Measurements from ENCODE around the gene CC2D1A. TPM values are rescaled to one million over a fixed set of nuclear protein-coding genes. Genes with fewer than 3 reads are reported as not detected.

Gene CC2D1A
- total RNA-seq, 1 donor from 2014 or later: 31.7 TPM

DNA sequence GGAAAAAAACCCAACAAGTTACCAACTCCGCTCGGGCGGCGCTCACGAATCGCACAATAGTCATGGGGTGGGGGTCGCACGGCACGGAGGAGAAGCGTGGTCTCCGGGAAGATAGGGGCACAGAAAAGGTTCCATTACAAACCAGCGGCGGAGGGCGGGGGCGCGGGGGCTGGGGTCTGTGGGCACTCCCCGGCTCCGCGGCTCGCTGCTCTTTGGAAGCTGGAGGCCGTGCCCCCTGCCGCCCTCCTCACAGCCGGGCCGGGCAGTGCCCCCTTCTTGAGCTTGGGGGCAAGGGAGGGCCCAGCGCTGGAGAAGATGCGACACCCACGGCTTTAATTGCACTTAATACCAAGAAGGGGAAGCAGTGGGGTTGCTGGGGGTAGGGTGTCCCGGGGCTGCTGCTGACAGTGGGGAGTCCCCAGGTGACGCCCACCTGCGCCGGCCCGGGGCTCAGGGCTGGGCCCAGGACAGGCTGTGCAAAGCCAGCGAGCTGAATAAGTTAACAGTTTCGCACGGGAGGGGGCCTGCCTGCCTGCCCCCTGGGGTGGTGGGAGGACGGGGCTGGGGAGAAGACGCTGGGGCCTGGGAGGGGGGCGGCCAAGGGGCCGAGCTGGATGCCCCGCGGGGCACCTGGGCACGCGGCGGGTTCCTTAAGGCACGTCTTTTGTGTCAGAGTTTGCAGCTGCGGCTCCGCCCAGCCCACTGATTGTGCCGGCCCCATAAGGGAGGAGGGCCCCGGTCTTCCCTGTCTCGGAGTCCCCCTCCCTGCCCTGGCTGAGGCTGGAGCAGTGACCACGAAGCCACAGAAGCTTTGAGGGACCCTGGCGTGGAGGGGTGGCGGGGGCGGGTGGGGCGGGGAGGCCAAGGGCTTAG is 56.1 kb downstream of the CC2D1A start:
- DNase-seq (ENCODE audit: low read depth, low spot score): no peak
- Mint-ChIP-seq H3K4me3 (peak overlapping the region; percentile 54), H3K27me3 (ENCODE audit: low read depth) (peaks cover 6% of the 10 kb centered on the region), H3K27ac (ENCODE audit: unreplicated experiment) (no peak overlapping the region), H3K9me3 (no peaks in the 10 kb centered on the region), H3K36me3 (ENCODE audit: low read depth) (peaks cover 9% of the 10 kb centered on the region), H3K4me1 (peaks cover 5% of the 10 kb centered on the region)
- TF ChIP-seq, protein P1, sequence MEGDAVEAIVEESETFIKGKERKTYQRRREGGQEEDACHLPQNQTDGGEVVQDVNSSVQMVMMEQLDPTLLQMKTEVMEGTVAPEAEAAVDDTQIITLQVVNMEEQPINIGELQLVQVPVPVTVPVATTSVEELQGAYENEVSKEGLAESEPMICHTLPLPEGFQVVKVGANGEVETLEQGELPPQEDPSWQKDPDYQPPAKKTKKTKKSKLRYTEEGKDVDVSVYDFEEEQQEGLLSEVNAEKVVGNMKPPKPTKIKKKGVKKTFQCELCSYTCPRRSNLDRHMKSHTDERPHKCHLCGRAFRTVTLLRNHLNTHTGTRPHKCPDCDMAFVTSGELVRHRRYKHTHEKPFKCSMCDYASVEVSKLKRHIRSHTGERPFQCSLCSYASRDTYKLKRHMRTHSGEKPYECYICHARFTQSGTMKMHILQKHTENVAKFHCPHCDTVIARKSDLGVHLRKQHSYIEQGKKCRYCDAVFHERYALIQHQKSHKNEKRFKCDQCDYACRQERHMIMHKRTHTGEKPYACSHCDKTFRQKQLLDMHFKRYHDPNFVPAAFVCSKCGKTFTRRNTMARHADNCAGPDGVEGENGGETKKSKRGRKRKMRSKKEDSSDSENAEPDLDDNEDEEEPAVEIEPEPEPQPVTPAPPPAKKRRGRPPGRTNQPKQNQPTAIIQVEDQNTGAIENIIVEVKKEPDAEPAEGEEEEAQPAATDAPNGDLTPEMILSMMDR (conservative IDR thresholded peaks at IDR 0.05): no peak

DNA sequence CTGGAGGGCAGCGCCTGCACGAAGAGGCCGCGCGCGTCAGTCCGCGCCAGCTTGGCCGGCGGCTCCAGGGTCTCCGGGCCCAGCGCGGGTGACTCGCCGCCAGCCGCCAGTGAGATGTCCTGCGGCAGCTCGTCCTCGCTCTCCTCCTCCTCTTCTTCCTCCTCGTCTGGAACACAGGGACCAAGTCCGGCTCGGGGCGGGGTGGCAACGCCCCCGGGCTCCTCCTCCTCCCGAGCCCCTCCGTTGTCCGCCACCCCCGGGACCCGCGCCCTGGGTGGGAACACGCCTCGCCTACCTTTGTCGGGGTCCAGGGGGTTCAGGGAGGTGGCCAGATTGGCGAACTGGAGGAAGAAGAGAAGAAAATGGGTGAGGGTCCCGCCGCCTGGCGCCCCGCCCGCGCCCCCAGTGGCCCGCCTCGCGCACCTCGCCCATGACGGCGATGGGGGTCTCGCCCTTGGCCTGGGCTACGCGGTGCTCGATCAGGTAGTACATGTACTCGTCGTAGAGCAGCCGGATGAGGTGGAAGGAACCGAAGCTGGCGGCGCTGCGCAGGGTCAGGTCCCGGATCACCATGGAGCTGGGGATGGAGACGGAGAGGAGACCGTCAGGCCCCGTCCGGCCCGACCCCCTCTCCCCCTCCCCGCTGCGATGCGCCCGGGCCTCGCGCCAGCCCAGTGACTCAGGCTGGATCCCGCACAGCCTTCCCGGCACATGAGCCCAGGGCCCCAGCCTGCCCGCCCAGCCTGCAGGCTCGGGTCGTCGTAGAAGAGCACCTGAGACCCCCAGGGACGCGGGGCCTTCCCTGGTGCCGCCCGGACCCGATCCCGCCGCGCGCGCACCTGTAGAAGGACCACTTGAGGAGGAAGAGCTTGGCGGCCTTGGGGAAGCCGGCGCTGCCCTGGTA is 57.0 kb downstream of the CC2D1A start:
- H3K27ac Mint-ChIP-seq (ENCODE audit: unreplicated experiment): no peak overlapping the region
- H3K4me3 Mint-ChIP-seq: no peak overlapping the region
- H3K36me3 Mint-ChIP-seq (ENCODE audit: low read depth): peaks cover 9% of the 10 kb centered on the region
- peaks cover 6% of the 10 kb centered on the region for H3K27me3 Mint-ChIP-seq (ENCODE audit: low read depth)
- TF ChIP-seq, protein P1 (conservative IDR thresholded peaks at IDR 0.05): no peak
- no peaks in the 10 kb centered on the region for H3K9me3 Mint-ChIP-seq
- no peak for DNase-seq (ENCODE audit: low read depth, low spot score)
- H3K4me1 Mint-ChIP-seq: peaks cover 5% of the 10 kb centered on the region

DNA sequence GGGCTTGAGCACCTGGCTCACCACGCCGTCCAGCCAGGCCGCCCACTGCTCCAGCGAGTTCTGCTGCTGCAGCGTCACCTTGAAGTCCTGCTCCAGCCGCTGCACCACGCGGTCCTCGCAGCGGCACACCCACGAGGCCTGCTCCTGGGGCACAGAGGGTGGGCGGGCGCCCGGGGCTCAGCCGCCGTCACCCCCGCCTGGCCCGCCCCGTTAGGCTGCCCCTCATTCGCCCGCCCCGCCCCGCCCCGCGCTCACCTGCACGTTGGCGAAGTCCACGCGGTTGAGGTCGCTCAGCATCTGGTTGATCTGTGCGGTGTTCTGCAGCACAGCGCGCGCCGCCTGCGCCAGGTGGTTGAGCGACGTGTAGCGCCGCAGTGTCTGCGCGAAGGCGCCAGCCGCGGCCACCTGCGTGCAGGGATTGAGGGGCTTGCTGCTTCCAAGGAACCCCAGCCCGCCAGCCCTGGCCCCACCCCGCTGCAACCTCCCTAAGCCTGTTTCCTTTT is 57.7 kb downstream of the CC2D1A start:
- no peak overlapping the region for H3K4me3 Mint-ChIP-seq
- TF ChIP-seq, protein P1 (conservative IDR thresholded peaks at IDR 0.05): no peak
- H3K9me3 Mint-ChIP-seq: no peaks in the 10 kb centered on the region
- DNase-seq (ENCODE audit: low read depth, low spot score): no peak
- H3K27ac Mint-ChIP-seq (ENCODE audit: unreplicated experiment): no peak overlapping the region
- peaks cover 6% of the 10 kb centered on the region for H3K27me3 Mint-ChIP-seq (ENCODE audit: low read depth)
- H3K36me3 Mint-ChIP-seq (ENCODE audit: low read depth): peaks cover 9% of the 10 kb centered on the region
- H3K4me1 Mint-ChIP-seq: peaks cover 5% of the 10 kb centered on the region

DNA sequence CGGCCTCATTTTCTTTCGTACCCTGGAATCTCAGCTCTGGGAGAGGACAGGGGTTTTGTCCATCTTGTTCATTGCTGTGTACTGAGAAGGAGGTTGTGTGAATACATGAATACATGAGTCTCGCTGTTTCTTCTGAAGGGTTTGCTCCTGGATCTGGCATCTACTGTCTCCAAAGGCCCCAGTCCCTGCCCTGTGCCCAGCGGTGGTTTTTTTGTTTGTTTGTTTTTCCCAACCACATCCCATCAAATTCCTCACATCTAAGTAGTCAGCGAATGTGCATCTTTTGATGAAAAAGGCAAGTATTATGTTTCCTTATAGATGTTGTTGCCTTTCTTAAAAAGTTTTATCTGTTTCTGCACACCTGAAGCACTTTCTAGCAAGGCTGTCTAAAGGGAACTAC is 58.8 kb downstream of the CC2D1A start:
- TF ChIP-seq, protein P1 (conservative IDR thresholded peaks at IDR 0.05): no peak
- peaks cover 12% of the 10 kb centered on the region for H3K36me3 Mint-ChIP-seq (ENCODE audit: low read depth)
- DNase-seq (ENCODE audit: low read depth, low spot score): no peak
- H3K27ac Mint-ChIP-seq (ENCODE audit: unreplicated experiment): no peak overlapping the region
- H3K4me1 Mint-ChIP-seq: peaks cover 5% of the 10 kb centered on the region
- H3K27me3 Mint-ChIP-seq (ENCODE audit: low read depth): peaks cover 6% of the 10 kb centered on the region
- peak overlapping the region; percentile 72 for H3K4me3 Mint-ChIP-seq
- H3K9me3 Mint-ChIP-seq: no peaks in the 10 kb centered on the region

DNA sequence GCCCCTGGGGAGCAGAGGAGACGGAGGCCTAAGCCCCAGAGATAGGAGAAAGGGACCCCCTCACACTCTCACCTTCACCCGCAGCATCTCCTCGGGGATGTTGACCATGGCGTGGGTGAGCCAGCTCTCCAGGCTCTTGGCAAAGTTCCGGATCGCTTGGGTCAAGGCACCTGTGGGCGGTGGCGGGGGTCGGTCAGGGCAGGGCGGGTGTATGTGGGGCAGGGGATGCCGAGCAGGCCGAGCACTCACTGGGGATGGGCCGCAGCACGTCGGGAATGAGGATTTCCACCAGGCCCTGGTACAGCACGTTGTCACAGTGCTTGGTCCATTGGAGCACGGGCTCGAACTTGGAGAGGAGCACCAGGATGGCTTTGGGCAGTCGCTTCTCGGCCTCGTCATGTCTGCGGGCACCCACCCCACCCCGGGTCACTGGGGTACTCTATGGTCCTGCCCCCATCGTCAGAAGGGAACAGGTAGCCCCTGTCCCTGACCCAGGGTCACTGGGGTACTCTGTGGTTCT is 59.4 kb downstream of the CC2D1A start:
- Mint-ChIP-seq H3K27me3 (ENCODE audit: low read depth) (peaks cover 6% of the 10 kb centered on the region), H3K36me3 (ENCODE audit: low read depth) (peaks cover 12% of the 10 kb centered on the region), H3K4me1 (peaks cover 5% of the 10 kb centered on the region), H3K4me3 (no peak overlapping the region), H3K27ac (ENCODE audit: unreplicated experiment) (no peak overlapping the region), H3K9me3 (no peaks in the 10 kb centered on the region)
- TF ChIP-seq, protein P1 (conservative IDR thresholded peaks at IDR 0.05): no peak
- no peak for DNase-seq (ENCODE audit: low read depth, low spot score)
